Immature natural killer cell (primary cell): ENCODE data around the gene VTI1A. TPM values are rescaled to one million over a fixed set of nuclear protein-coding genes. Genes with fewer than 3 reads are reported as not detected.
"Not testable (repeated sequence)": the region's sequence is repeated elsewhere in the genome, so short reads cannot be mapped to it uniquely, and the experiment has no call there.

Source experiments
- DNase-seq, 3 donors: peaks; one replicate each; pipeline ENCODE4 v3.0.0; 2022; ENCODE audit warnings: mixed read lengths in 1 of 3
- H3K27ac Mint-ChIP-seq, 6 donors: one replicate each; pipeline ENCODE4 v1.8.0; 2020; ENCODE audit warnings: mixed read lengths in 6 of 6, mild to moderate bottlenecking in 5 of 6, inconsistent platforms in 4 of 6, moderate library complexity in 3 of 6
- H3K27me3 Mint-ChIP-seq, 3 donors: one replicate each; pipeline ENCODE4 v1.8.0; 2020 to 2021; ENCODE audit warnings: low read depth in 3 of 3, mild to moderate bottlenecking in 3 of 3, mixed read lengths in 3 of 3, moderate library complexity in 3 of 3, inconsistent platforms in 1 of 3
- H3K36me3 Mint-ChIP-seq, 3 donors: one replicate each; pipeline ENCODE4 v1.8.0; 2020; ENCODE audit warnings: mixed read lengths in 3 of 3, inconsistent platforms in 2 of 3, mild to moderate bottlenecking in 2 of 3
- H3K4me1 Mint-ChIP-seq, 2 donors: one replicate each; pipeline ENCODE4 v1.8.0; 2020; ENCODE audit warnings: inconsistent platforms in 2 of 2, mild to moderate bottlenecking in 2 of 2, mixed read lengths in 2 of 2, moderate library complexity in 1 of 2
- H3K4me3 Mint-ChIP-seq, 5 donors: one replicate each; pipeline ENCODE4 v1.8.0; 2020; ENCODE audit warnings: mild to moderate bottlenecking in 5 of 5, mixed read lengths in 5 of 5, inconsistent platforms in 3 of 5, moderate library complexity in 3 of 5
- H3K9me3 Mint-ChIP-seq, 6 donors: one replicate each; pipeline ENCODE4 v1.8.0; 2020; ENCODE audit warnings: mild to moderate bottlenecking in 6 of 6, mixed read lengths in 6 of 6, inconsistent platforms in 4 of 6, moderate library complexity in 3 of 6
- polyA plus RNA-seq, 3 donors: library from polyadenylated mRNA; unstranded; fragments of 300-500 nt; fragmentation: Illumina TruSeq; gene quantifications; one replicate each; pipeline ENCODE4 v1.2.3, GENCODE V29; 2021

The VTI1A gene
- polyA plus RNA-seq, 3 donors from 2014 or later = 15.0 to 40.2 (median 31.2) TPM

- H3K4me3 Mint-ChIP-seq = no peak overlapping the region
- H3K9me3 Mint-ChIP-seq = no peaks in the 10 kb centered on the region
- H3K27me3 Mint-ChIP-seq = peaks cover 0 to 3% (median 2%) of the 10 kb centered on the region in 3 donors
- H3K4me1 Mint-ChIP-seq = peaks cover 0 to 15% of the 10 kb centered on the region in 2 donors
- H3K36me3 Mint-ChIP-seq = peaks cover 9 to 16% (median 10%) of the 10 kb centered on the region in 3 donors
- DNase-seq = no peak
- no peak overlapping the region for H3K27ac Mint-ChIP-seq
Observed at GRCh38 chr10:112713411-112713810, 266.4 kb downstream of the VTI1A start.

GRCh38 chr10:112715581-112715980 lies 268.6 kb downstream of the VTI1A start:
- Mint-ChIP-seq H3K27ac (no peak overlapping the region), H3K4me3 (no peak overlapping the region), H3K9me3 (no peaks in the 10 kb centered on the region), H3K27me3 (peaks cover 0 to 5% (median 2%) of the 10 kb centered on the region in 3 donors), H3K36me3 (peaks cover 3 to 16% (median 10%) of the 10 kb centered on the region in 3 donors), H3K4me1 (peaks cover 0 to 15% of the 10 kb centered on the region in 2 donors)
- no peak for DNase-seq

GRCh38 chr10:112716076-112716475 lies 269.1 kb downstream of the VTI1A start:
- Mint-ChIP-seq H3K4me3 (no peak overlapping the region), H3K27me3 (peaks cover 0 to 5% (median 2%) of the 10 kb centered on the region in 3 donors), H3K27ac (no peak overlapping the region), H3K36me3 (peaks cover 3 to 16% (median 10%) of the 10 kb centered on the region in 3 donors), H3K4me1 (peaks cover 0 to 10% of the 10 kb centered on the region in 2 donors), H3K9me3 (no peaks in the 10 kb centered on the region)
- no peak for DNase-seq

DNA sequence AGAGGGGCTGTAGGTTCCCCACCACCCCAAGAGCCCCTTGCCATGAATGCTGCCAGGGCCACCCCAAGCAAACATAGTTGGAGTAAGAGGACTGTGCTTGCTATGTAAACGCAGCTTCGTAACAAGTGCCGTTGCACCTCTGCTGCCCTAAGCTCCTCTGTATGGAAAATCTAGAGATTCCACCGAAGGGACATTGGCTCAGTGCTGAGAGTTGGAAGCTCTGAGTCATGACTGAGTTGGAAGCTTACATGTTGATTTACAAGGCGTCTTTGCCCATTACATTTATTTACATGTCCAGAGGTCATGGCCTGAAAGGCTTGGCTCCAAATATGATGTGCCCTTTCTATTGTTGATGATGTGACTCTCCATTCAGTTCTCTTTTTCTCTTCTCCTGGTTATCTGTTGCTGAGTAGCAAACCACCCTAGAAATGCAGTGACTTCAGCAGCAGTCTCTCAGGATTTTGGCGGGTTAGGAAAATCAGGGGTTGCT lies 270.0 kb downstream of the VTI1A start:
- no peak for DNase-seq
- Mint-ChIP-seq H3K36me3 (peaks cover 2 to 16% (median 10%) of the 10 kb centered on the region in 3 donors), H3K4me3 (no peak overlapping the region), H3K4me1 (peaks cover 0 to 1% of the 10 kb centered on the region in 2 donors), H3K27me3 (peaks cover 0 to 5% (median 2%) of the 10 kb centered on the region in 3 donors), H3K27ac (no peak overlapping the region), H3K9me3 (no peaks in the 10 kb centered on the region)

- Mint-ChIP-seq H3K27ac (no peak overlapping the region), H3K4me3 (no peak overlapping the region)
Observed at GRCh38 chr10:112720178-112720577, 273.2 kb downstream of the VTI1A start.

DNA sequence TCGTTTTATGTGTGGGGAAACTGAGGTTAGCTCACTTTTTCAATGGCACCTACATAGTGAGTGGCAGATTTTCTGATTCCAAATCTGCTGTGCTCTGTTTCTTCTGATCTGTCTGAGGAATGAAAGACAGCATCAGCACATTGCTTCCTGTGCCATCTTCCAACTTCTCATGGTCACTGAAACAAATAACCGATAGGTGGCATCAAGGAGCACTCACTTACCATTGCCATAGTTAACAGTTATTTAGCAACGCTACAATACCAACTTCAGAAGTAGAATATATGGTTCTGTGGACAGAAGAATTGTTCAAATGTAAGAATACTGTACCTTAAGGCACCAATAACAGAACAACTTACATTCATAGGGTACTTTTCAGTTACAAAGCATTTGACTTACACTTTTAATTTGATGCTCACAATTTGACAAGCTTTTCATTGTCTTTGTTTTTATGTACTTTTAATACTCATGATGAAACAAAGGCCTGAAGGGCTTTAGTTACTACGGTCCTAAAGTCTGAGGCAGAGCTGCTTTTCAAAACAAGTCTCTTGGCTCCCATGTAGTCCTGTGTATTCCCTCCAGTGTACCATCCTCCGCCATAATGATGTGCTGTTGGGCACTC lies 274.2 kb downstream of the VTI1A start:
- no peak overlapping the region for H3K27ac Mint-ChIP-seq
- H3K4me3 Mint-ChIP-seq = no peak overlapping the region
- H3K36me3 Mint-ChIP-seq = peaks cover 0 to 3% (median under 1%) of the 10 kb centered on the region in 3 donors
- peak in 2 of 3 donors; percentile 10 to 12 for DNase-seq
- no peaks in the 10 kb centered on the region for H3K4me1 Mint-ChIP-seq
- no peaks in the 10 kb centered on the region for H3K9me3 Mint-ChIP-seq
- peaks cover 0 to 6% (median 0%) of the 10 kb centered on the region in 3 donors for H3K27me3 Mint-ChIP-seq

More at GRCh38 chr10:112720178-112720577, 273.2 kb downstream of the VTI1A start:
- Mint-ChIP-seq H3K36me3 (peaks cover 0 to 10% (median 4%) of the 10 kb centered on the region in 3 donors), H3K4me1 (no peaks in the 10 kb centered on the region), H3K9me3 (no peaks in the 10 kb centered on the region), H3K27me3 (peaks cover 0 to 6% (median 2%) of the 10 kb centered on the region in 3 donors)
- no peak for DNase-seq

DNA sequence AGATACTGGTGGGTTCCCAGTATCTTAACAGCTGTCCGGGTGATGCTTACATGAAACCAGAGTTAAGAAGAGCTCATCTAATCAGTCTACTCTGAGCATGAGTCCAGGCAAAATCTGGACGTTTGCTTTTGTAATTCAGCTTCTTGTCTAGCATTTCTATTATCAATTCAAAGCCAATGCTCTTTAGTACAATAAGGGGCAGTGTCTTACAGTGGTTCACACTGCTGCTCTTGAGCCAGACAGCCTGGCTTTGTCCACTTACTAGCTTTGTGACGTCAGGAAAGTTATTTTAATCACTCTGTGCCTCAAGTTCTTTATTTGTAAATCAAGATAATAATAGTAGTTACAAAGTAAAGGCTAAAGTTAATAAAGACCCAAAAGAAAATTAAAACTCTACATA lies 275.7 kb downstream of the VTI1A start:
- Mint-ChIP-seq H3K4me3 (no peak overlapping the region), H3K9me3 (no peaks in the 10 kb centered on the region), H3K27me3 (peaks cover 0 to 6% (median 0%) of the 10 kb centered on the region in 3 donors), H3K36me3 (peaks cover 0 to 4% (median 0%) of the 10 kb centered on the region in 3 donors), H3K4me1 (no peaks in the 10 kb centered on the region), H3K27ac (no peak overlapping the region)
- no peak for DNase-seq

DNA sequence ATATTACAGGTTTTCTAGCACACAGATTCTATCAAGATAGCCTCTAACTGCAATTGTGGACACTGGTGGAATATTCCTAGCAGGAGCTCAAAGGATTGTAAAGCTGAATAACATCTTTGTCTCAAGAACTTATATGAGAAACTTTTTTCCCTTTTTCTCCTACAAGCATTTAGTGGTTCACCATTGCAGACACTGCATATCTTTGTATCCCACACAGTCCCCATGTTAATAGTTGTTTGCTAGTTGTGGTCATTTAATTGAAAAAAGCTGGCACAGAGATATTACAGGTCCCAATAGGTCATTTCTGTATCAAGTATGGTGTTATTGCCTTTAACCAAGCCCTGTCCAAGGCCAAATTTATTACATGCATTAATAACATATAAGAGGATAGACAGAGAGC lies 276.9 kb downstream of the VTI1A start:
- no peak overlapping the region for H3K4me3 Mint-ChIP-seq

GRCh38 chr10:112724404-112724991 lies 277.5 kb downstream of the VTI1A start:
- no peak overlapping the region for H3K4me3 Mint-ChIP-seq
- H3K4me1 Mint-ChIP-seq = no peaks in the 10 kb centered on the region
- H3K27ac Mint-ChIP-seq = no peak overlapping the region
- DNase-seq = no peak
- H3K36me3 Mint-ChIP-seq = peaks cover 0 to 4% (median 0%) of the 10 kb centered on the region in 3 donors
- peaks cover 0 to 4% (median 0%) of the 10 kb centered on the region in 3 donors for H3K27me3 Mint-ChIP-seq
- no peaks in the 10 kb centered on the region for H3K9me3 Mint-ChIP-seq

More for the DNA sequence above, 276.9 kb downstream of the VTI1A start:
- Mint-ChIP-seq H3K36me3 (peaks cover 0 to 4% (median 0%) of the 10 kb centered on the region in 3 donors), H3K9me3 (no peaks in the 10 kb centered on the region), H3K4me1 (no peaks in the 10 kb centered on the region), H3K27ac (no peak overlapping the region), H3K27me3 (peaks cover 0 to 5% (median 0%) of the 10 kb centered on the region in 3 donors)
- no peak for DNase-seq

DNA sequence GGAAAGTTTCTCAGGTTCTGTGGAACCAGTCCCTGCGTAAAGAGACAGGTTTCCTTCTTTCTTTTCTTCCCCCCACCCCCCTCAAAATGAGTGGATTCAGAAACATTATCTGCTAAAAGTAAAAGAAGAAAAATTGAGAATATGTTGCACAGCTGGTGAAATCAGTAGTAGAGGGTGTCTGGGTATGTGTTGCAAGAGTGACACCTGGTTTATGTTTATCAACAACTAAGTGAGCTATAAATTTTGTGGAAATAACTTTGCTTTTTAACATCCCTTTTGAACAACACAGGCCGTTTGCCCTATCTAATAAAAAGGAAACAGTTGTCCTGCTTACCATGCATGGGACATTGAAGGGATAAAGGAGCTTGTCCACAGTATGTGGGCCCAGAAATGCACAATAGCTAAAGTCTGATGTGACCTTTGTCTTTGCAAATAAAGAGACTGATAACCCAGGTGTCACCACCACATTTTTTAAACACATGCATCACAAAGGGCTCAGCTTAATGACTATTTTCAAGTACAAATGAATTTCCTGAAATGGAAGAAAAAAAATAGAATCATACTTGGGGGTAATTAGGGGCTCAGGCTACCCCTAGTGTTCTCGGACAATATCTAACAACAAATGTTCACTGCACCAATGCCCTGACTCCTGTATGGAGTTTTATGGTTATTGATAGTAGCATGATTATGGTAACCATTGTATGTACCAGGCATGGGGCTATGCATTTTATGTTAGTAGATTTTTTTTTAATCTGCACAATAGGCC lies 281.3 kb downstream of the VTI1A start:
- H3K27ac Mint-ChIP-seq = no peak overlapping the region
- H3K27me3 Mint-ChIP-seq = peaks cover 0 to 2% (median 0%) of the 10 kb centered on the region in 3 donors
- no peak overlapping the region for H3K4me3 Mint-ChIP-seq
- H3K4me1 Mint-ChIP-seq = no peaks in the 10 kb centered on the region
- H3K9me3 Mint-ChIP-seq = no peaks in the 10 kb centered on the region
- peaks cover 0 to 4% (median 0%) of the 10 kb centered on the region in 3 donors for H3K36me3 Mint-ChIP-seq
- no peak for DNase-seq

DNA sequence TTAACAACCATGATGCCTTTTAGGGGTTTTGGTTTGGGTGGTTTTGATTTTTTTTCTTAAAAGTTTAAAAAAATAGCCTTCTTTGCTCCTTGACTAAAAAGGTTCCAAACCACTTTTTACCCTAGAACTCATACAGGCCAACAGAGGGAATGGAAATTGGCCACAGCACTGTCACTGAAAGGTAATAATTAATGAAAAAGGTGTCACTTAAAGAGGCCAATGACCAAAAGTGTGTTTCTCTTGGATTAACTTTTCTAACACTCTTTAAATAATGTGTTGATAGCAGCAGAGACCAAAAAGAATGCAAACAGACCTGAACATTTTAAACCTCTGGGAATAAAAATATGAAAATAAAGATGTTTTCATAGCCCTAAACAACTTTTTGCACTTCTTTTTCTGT lies 282.0 kb downstream of the VTI1A start:
- Mint-ChIP-seq H3K4me1 (no peaks in the 10 kb centered on the region), H3K4me3 (no peak overlapping the region), H3K36me3 (peaks cover 0 to 5% (median 0%) of the 10 kb centered on the region in 3 donors), H3K9me3 (no peaks in the 10 kb centered on the region), H3K27ac (no peak overlapping the region), H3K27me3 (peaks cover 0 to 2% (median 0%) of the 10 kb centered on the region in 3 donors)
- no peak for DNase-seq

DNA sequence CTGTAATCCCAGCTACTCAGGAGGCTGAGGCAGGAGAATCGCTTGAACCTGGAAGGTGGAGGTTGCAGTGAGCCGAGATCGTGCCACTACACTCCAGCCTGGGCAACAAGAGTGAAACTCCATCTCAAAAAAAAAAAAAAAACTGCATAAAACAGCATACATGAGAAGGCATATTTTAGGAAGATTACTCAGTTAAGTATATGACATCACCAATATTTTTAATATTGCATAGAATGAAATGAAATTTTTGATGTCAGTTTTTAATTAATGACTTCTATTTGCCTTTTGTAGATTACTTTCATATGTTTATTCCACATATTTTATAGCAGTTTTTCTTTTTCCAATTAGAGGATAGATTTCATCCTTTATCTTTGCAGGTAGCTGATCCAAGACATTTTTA lies 284.4 kb downstream of the VTI1A start:
- H3K27me3 Mint-ChIP-seq, H3K27ac Mint-ChIP-seq, H3K36me3 Mint-ChIP-seq, H3K4me3 Mint-ChIP-seq, H3K9me3 Mint-ChIP-seq, H3K4me1 Mint-ChIP-seq, DNase-seq: not testable (repeated sequence)

GRCh38 chr10:112732277-112732921 lies 285.4 kb downstream of the VTI1A start:
- no peak overlapping the region for H3K4me3 Mint-ChIP-seq
- peaks cover under 1 to 13% (median 5%) of the 10 kb centered on the region in 3 donors for H3K36me3 Mint-ChIP-seq
- H3K9me3 Mint-ChIP-seq = no peaks in the 10 kb centered on the region
- H3K27me3 Mint-ChIP-seq = peaks cover 0 to 2% (median 0%) of the 10 kb centered on the region in 3 donors
- no peak for DNase-seq
- H3K4me1 Mint-ChIP-seq = no peaks in the 10 kb centered on the region
- H3K27ac Mint-ChIP-seq = no peak overlapping the region
